K562 treated with DMSO at 1 percent for 48 hours (cell line): Measurements from ENCODE around the gene GALNT3. TPM values are rescaled to one million over a fixed set of nuclear protein-coding genes. Genes with fewer than 3 reads are reported as not detected.

Experiments used
- total RNA-seq: library from RNA; unstranded; fragments of 300-600 nt; gene quantifications from 2 replicates; pipeline ENCODE4 v1.2.3, GENCODE V29; 2022; ENCODE audit warnings: low replicate concordance; ENCODE audit errors: extremely low read depth

The GALNT3 gene
- not detected in 2 replicates for total RNA-seq

DNA sequence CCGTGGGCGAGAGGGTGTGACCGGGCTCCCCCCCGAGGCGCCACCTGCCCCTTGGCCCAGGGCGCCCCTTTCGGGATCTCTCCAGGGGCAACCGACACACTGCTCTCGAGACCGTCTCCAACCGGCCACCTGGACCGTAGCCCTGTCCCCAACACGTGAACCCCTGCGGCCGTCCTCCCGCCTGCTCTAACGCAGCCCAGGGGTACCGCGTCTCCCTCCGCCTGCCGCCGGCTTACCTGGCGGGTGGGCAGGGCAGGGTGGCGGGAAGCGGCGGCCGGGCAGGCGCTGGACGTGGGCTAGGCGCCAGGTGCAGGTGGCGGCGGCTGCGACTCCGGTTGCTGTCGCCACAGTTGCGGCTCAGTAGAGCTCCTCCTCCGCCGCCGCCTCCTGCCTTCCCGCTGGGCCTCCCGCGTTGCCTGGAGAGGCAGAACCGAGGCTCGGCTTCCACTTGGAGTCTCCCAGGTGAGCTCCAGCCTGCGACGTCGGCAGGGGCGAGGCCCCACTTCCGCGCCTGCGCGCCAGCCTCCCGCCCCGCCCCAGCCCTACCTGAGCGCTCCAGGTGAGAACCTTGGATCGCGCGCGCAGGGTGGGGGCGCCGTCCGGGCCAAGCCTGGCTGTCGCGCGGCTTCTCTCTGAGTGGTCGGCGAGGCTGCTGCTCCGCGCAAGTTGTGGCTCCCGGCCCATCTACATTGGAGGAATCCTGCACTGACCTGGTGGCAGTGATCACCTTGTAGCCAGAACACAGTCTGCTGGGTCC is at the start of gene GALNT3:
GALNT3 (minus strand) TSS at position 469 of the 757 bp plus-strand sequence. CDS start 23,547 bp downstream, outside the sequence.

Other genes with a start within 250 kb of the GALNT3 start
- not detected in 2 replicates for gene TTC21B, start 159.5 kb upstream of the GALNT3 start, total RNA-seq